GM23338 (cell line): Measurements from ENCODE around the gene ARL13B. TPM values are rescaled to one million over a fixed set of nuclear protein-coding genes. Genes with fewer than 3 reads are reported as not detected.

Experiments
- ATAC-seq: fragments of 200-7000 bp; cut with Tn5 transposase; 3 replicates; pipeline ENCODE4 v1.9.1; 2020
- DNase-seq: peaks from one replicate; pipeline ENCODE4 v3.0.0-alpha.2; 2015; ENCODE audit warnings: low spot score
- H2AFZ ChIP-seq: fragments of 200-600 bp; sonication (generic); 2 replicates; pipeline ENCODE4 v1.8.0; 2016; ENCODE audit warnings: antibody characterized with exemption, mild to moderate bottlenecking, moderate library complexity
- H3F3A ChIP-seq: fragments of 200-600 bp; sonication (generic); replicated peaks from 2 replicates; pipeline ENCODE4 v1.8.0; 2017; ENCODE audit warnings: antibody characterized with exemption, mixed run types, low read depth
- H3K27ac ChIP-seq: fragments of 200-600 bp; sonication (generic); 2 replicates; pipeline ENCODE4 v1.6.1; 2016; ENCODE audit warnings: low read depth
- H3K27me3 ChIP-seq: fragments of 200-600 bp; sonication (generic); 2 replicates; pipeline ENCODE4 v1.8.0; 2016; ENCODE audit warnings: mild to moderate bottlenecking, mixed run types, moderate library complexity; ENCODE audit not compliant: insufficient read depth
- H3K36me3 ChIP-seq: fragments of 200-600 bp; sonication (generic); 2 replicates; pipeline ENCODE4 v1.8.0; 2016; ENCODE audit warnings: mild to moderate bottlenecking; ENCODE audit not compliant: insufficient read depth
- H3K4me1 ChIP-seq: fragments of 200-600 bp; sonication (generic); 2 replicates; pipeline ENCODE4 v1.8.0; 2016; ENCODE audit warnings: mild to moderate bottlenecking, moderate library complexity; ENCODE audit not compliant: insufficient read depth
- H3K4me2 ChIP-seq: fragments of 200-600 bp; sonication (generic); 2 replicates; pipeline ENCODE4 v1.7.1; 2017; ENCODE audit warnings: mixed run types
- H3K4me3 ChIP-seq: fragments of 200-600 bp; sonication (generic); 2 replicates; pipeline ENCODE4 v1.6.1; 2016; ENCODE audit warnings: mixed run types
- H3K79me2 ChIP-seq: fragments of 200-600 bp; sonication (generic); replicated peaks from 2 replicates; pipeline ENCODE4 v1.8.0; 2017; ENCODE audit warnings: mild to moderate bottlenecking; ENCODE audit not compliant: insufficient read depth
- H3K9me2 ChIP-seq: fragments of 200-600 bp; sonication (generic); 2 replicates; pipeline ENCODE4 v1.8.0; 2017; ENCODE audit not compliant: insufficient read depth
- H4K20me1 ChIP-seq: fragments of 200-600 bp; sonication (generic); replicated peaks from 2 replicates; pipeline ENCODE4 v1.8.0; 2017; ENCODE audit warnings: mild to moderate bottlenecking; ENCODE audit not compliant: insufficient read depth
- H3K27ac Mint-ChIP-seq: 2 replicates; pipeline ENCODE4 v1.8.0; 2020; ENCODE audit warnings: inconsistent platforms, mild to moderate bottlenecking, moderate library complexity, mixed read lengths
- H3K27me3 Mint-ChIP-seq: 3 replicates; pipeline ENCODE4 v1.8.0; 2022; ENCODE audit warnings: low read depth, mild to moderate bottlenecking, moderate library complexity, mixed read lengths, inconsistent platforms; ENCODE audit not compliant: insufficient read depth, poor library complexity
- H3K36me3 Mint-ChIP-seq: 3 replicates; pipeline ENCODE4 v1.8.0; 2021; ENCODE audit warnings: low read depth, mild to moderate bottlenecking, inconsistent platforms, moderate library complexity, mixed read lengths
- H3K4me1 Mint-ChIP-seq: 3 replicates; pipeline ENCODE4 v1.8.0; 2020; ENCODE audit warnings: mild to moderate bottlenecking, inconsistent platforms, mixed read lengths
- H3K4me3 Mint-ChIP-seq: 3 replicates; pipeline ENCODE4 v1.8.0; 2021; ENCODE audit warnings: moderate library complexity, mild to moderate bottlenecking, inconsistent platforms, mixed read lengths
- H3K9me3 Mint-ChIP-seq: 3 replicates; pipeline ENCODE4 v1.8.0; 2020; ENCODE audit warnings: moderate library complexity, mild to moderate bottlenecking, inconsistent platforms, mixed read lengths
- CREB1 ChIP-seq: fragments of 250-450 bp; sonication (Bioruptor Pico); IDR thresholded peaks from 2 replicates; pipeline ENCODE4 v1.5.0; 2020; ENCODE audit warnings: low read depth, mild to moderate bottlenecking, moderate library complexity
- CTCF ChIP-seq, 2 experiments: fragments of 200-600 bp in 1 of 2; sonication (generic) in 1 of 2; conservative IDR thresholded peaks; 2 replicates each; pipeline versions ENCODE4 v1.5.1 to v1.6.1; 2016 to 2017; ENCODE audit warnings: antibody characterized with exemption in 2 of 2, low read depth in 2 of 2, mild to moderate bottlenecking in 2 of 2, moderate library complexity in 1 of 2
- ETS1 ChIP-seq: IDR thresholded peaks from 2 replicates; pipeline ENCODE4 v1.6.1; 2016; ENCODE audit warnings: antibody characterized with exemption
- NANOG ChIP-seq: IDR thresholded peaks from 2 replicates; pipeline ENCODE4 v1.6.1; 2016; ENCODE audit warnings: antibody characterized with exemption, borderline replicate concordance
- STAT1 ChIP-seq: IDR thresholded peaks from one replicate; pipeline ENCODE4 v1.6.1; 2016; ENCODE audit warnings: antibody characterized with exemption; ENCODE audit not compliant: unreplicated experiment
- ZNF331 ChIP-seq: fragments of 250-450 bp; sonication (Bioruptor Pico); IDR thresholded peaks from 2 replicates; pipeline ENCODE4 v1.5.0; 2020; ENCODE audit warnings: low read depth, mild to moderate bottlenecking, moderate library complexity
- ZNF462 ChIP-seq: fragments of 250-450 bp; sonication (Bioruptor Pico); IDR thresholded peaks from 2 replicates; pipeline ENCODE4 v1.5.0; 2020; ENCODE audit warnings: mild to moderate bottlenecking, moderate library complexity
- polyA plus RNA-seq: library from polyadenylated mRNA; unstranded; fragments of >200 nt; fragmentation: Nextera tagmentation; extraction: Ambion mirVana; gene quantifications from 2 replicates; pipeline ENCODE4 v1.2.1, GENCODE V29; 2016
- total RNA-seq: library from RNA; depleted of rRNA; stranded (reverse); fragments of >200 nt; shearing (Covaris generic); gene quantifications from 2 replicates; pipeline ENCODE4 v1.2.3, GENCODE V29; 2014

The ARL13B gene
- total and polyA plus RNA-seq, 2 experiments from 2014 or later: 7.9 to 17.1 TPM

GRCh38 chr3:94004301-94004910, 24.5 kb downstream of the ARL13B start:
- Mint-ChIP-seq H3K9me3 (no peaks in the 10 kb centered on the region), H3K4me1 (no peaks in the 10 kb centered on the region), H3K27me3 (peaks cover 2% of the 10 kb centered on the region), H3K4me3 (no peak overlapping the region), H3K36me3 (no peaks in the 10 kb centered on the region), H3K27ac (no peak overlapping the region)
- H3K4me1 ChIP-seq: no peaks in the 10 kb centered on the region
- no peaks in the 10 kb centered on the region for H3K9me2 ChIP-seq
- H3K36me3 ChIP-seq: no peaks in the 10 kb centered on the region
- no peak overlapping the region for H3K4me2 ChIP-seq
- ATAC-seq: no peak
- H3K79me2 ChIP-seq: no peaks in the 10 kb centered on the region
- peak; percentile 61 for DNase-seq
- no peaks in the 10 kb centered on the region for H3K27me3 ChIP-seq
- no peak overlapping the region for H3K4me3 ChIP-seq
- no peaks in the 10 kb centered on the region for H4K20me1 ChIP-seq
- H2AFZ ChIP-seq: no peak overlapping the region
- TF ChIP-seq ZNF331 (no peak), CTCF (conservative IDR thresholded peaks at IDR 0.05; ENCODE audit: low read depth in 2 of 2) (peak; percentile 63 to 77), NANOG (no peak), ZNF462 (no peak), ETS1 (no peak), STAT1 (no peak), CREB1 (CRISPR knock-in tag) (no peak)
- H3K27ac ChIP-seq: no peak overlapping the region
- H3F3A ChIP-seq: no peaks in the 10 kb centered on the region
